GM18907 (cell line): ENCODE data around the gene ZNF500.
"Not testable (repeated sequence)": the region's sequence is repeated elsewhere in the genome, so short reads cannot be mapped to it uniquely, and the experiment has no call there.

Experiments used
- ATAC-seq: cut with Tn5 transposase; IDR thresholded peaks from one replicate; pipeline ENCODE4 v1.9.1; 2021; ENCODE audit warnings: mild to moderate bottlenecking, moderate library complexity; ENCODE audit not compliant: unreplicated experiment

The ZNF500 gene

DNA sequence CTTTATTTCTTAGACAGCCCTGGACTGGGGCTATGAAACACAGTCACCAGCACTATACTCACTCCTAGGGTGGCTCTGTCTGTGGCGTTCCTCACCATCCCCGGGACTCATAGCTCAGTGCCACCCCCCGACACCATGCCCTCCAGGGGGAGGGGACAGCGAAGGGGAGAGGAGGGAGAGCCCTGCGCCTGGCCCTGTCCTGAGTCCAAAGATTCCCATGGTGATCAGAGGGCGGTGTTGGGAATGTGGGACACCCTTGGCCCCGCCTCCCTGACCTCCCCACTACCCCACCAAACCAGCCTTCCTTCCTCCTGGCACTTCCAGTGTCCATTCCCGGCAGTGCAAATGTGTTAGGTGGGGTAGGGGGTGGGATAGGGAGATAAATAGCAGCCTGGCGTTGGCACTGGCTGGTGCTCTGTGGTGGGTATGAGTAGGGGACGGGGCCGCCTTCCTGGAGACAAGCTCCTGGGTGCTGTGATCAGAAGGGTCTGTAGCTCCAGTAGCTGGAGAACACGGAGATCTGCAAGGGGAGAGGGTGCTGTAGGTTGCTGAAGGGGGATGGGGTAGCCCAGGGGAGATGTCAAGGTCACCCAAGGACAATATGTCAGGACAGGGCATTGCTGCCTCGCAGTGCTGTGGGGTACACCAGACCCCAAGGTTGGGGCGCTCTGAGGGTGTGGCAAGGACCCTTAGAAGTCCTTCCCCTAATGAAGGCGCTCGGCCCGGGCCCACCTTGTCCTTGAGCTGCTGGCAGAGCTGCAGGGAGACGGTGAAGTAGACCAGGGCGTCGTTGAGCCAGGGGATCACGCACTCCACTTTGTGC lies 30.2 kb upstream of the ZNF500 start:
- ATAC-seq: no peak

GRCh38 chr16:4795828-4796572 lies 29.0 kb upstream of the ZNF500 start:
- ATAC-seq: no peak

DNA sequence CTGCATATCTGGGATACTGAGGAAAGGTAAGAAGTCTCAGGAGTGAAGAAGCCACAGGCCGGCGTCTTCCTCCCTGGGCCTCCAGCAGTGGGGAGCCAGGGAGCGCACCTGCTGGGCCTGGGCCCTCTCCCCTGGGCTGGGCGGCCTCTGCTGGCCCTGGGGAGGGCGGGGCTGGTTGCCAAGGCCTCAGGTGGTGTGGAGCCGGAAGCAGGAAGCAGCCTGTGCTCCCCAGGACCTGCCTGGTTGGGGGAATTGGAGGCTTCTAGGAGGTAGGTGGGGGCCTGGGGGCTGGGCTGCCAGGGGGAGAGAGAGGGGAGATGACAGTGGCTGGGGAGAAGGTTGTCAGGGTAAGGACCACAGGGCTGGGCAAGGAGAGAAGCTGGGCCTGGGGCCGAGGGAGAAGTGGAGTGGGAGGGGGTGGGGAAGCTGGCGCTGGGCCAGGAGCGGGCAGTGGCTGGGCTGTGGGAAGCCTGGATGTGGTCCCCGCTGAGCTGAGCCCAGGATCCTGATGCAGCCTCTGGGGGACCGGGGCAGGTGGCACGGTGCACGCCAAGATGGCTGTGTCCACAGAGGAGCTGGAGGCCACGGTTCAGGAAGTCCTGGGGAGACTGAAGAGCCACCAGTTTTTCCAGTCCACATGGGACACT lies 28.3 kb upstream of the ZNF500 start, which contains the start of gene SMIM22:
TSS of gene SMIM22 (plus strand) at position 189 of the 647 bp plus-strand sequence. CDS start at position 555, 366 bp downstream.
- no peak for ATAC-seq

DNA sequence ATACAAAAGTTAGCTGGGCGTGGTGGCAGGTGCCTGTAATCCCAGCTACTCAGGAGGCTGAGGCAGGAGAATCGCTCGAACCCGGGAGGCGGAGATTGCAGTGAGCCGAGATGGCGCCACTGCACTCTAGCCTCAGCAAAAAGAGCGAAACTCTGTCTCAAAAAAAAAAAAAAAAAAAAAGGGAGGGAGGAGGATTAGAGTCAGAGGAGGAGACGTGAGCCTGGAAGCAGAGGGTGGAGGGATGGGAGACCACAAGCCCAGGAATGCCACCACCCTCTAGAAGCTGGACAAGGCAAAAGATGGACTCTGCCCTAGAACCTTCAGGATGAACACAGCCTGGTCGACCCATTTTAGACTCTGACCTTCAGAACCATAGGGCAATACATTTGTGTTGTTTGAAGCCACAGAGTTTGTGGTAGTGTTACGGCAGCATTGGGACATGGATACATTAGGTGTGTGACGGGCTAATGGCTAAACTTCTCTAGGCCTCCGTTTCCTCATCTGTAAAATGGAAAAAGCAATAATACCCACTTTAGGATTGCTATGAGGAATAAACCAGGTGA lies 26.1 kb upstream of the ZNF500 start:
- no peak for ATAC-seq

- ATAC-seq: no peak
Measured at GRCh38 chr16:4790871-4791270, 23.9 kb upstream of the ZNF500 start.

- no peak for ATAC-seq
Measured at GRCh38 chr16:4790261-4790660, 23.3 kb upstream of the ZNF500 start.

DNA sequence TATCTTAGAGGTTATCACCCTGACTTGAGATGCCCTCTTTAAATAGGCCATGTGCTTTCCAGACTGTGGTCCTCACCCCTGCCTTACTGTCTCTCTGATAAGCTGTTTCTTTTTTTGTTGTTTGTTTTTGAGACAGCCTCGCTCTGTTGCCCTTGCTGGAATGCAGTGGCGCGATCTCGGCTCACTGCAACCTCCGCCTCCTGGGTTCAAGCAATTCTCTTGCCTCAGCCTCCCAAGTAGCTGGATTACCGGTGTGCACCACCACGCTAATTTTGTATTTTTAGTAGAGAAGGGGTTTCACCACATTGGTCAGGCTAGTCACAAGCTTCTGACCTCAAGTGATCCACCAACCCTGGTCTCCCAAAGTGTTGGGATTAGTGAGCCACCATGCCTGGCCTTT lies 21.9 kb upstream of the ZNF500 start:
- no peak for ATAC-seq

DNA sequence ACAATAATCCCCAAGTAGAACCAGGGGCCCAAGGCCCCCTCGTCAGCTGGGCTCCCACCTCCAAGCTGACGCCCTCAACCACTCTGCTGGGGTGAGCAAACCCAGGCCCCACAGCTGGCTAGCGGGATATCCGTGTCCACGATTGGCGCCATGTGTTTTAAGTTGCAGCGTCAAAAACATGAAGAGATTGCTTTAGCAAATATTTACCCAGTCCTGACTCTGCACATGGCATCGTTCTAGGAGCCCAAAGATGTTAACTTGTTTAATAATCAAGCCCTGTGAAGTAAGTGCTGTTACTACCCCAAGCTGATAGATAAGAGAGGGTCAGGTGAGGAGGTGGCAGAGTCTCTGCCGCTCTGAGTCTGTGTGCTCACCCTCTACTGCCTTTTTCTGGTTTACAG lies 21.5 kb upstream of the ZNF500 start:
- no peak for ATAC-seq

DNA sequence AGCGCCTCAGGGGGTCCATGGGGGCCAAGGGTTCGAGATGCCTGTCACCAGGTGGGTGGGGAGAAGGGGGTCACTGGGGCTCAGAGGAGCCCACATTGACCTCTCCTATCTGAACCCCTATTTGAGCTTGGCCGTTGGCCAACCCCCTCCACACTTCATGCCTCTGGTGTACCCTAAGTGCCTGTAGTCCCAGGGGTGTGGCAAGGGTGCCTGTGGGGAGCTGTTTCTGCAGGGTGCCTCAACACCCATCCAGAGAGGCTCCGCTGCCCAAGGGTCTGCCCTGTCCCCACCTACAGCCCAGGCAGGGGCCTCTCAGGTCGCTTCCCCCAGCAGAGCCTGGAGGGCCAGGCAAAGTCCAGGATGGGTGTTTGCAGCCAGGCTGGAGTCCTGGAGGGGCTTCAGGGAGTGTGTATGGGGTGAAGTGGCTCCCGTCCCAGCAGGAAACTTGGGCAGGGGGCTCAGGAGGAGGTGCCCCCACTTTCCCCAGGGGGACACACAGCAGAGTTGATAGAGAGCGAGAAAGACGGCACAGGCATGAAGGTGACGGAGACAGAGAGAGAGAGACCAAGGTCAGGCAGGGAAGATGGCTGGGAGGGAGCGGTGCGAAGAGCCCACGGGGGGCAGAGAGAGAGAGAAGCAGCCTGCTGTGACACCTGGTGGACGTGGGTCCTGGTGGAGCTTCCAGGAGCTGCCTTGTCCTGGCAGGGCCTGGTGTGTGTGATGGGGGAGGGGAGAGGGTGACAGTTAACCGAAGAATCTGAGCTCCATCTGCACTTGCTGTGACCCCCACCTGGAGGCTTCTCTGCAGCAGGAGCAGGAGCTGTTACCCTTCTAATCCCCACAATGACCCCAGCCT lies 20.9 kb upstream of the ZNF500 start, which contains the start of gene SEPTIN12:
TSS of gene SEPTIN12 (minus strand) at position 719 of the 856 bp plus-strand sequence. CDS start at position 19, 700 bp downstream.
- ATAC-seq: no peak

GRCh38 chr16:4787068-4787467 lies 20.1 kb upstream of the ZNF500 start:
- ATAC-seq: no peak

GRCh38 chr16:4785758-4786433 lies 18.9 kb upstream of the ZNF500 start:
- ATAC-seq: no peak

DNA sequence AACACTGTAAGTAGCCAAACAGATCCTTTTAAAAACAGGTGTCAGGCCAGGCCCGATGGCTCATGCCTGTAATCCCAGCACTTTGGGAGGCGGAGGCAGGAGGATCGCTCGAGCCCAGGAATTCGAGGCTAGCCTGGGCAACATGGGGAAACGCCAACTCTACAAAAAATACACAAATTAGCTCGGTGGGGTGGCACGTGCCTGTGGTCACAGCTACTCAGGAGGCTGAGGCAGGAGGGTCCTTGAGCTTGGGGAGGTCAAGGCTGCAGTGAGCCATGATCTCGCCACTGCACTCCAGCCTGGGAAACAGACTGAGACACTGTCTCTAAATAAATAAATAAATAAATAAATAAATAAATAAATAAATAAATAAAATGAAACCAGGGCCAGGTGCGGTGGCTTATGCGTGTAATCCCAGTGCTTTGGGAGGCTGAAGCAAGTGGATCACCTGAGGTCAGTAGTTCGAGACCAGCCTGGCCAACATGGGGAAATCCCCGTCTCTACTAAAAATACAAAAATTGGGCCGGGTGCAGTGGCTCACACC lies 17.6 kb upstream of the ZNF500 start:
- ATAC-seq: not testable (repeated sequence)

DNA sequence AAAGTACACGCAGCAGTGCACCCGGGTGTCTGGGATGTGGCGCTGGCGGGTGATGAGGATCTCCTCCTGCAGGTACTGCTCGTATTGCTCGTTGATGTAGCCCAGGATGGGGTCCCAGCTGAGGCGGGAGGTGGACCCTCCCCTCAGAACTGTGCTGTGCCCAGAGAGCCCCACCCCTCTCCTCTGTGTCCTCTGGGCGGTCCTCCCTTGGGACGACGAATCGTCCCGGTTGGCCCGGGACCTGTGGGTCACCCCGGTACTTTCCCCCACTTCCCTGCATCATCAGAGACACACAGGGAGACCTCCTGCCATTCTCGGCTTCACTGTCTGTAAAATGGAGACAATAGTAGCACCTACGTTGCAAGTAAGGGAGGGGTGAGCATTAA lies 17.0 kb upstream of the ZNF500 start:
- no peak for ATAC-seq

DNA sequence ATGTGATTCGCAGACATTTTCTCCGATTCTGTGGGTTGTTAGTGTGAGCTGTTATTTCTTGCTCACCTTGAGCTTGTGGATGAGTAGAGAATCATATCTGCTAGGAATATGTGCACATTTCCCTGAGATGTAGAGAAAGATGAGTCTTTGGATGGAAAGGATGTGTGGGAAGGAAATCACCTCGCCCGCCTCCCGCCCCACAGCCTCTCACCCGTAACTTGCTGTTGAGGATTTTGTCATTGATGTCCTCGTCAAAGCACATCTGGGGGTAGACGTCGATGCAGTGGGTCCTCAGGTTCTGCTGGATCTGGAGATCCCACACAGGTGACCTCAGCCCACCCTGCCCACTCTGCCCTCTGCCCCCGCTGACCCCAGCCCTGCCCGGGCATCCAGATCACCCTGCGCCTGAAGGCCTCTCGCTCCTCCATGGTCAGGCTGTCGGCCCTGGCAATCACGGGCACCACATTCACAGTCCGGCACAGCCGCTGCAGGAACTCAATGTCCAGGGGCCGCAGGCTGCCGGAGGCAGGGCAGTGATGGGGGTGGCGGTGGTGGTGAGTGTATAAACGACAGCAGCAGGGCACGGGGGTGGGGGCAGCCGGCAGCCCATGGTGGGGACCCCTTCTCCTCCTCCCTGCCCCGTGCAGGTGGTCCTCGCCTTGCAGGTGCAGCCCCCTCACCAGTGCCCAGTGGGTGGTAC lies 16.4 kb upstream of the ZNF500 start:
- ATAC-seq: no peak

DNA sequence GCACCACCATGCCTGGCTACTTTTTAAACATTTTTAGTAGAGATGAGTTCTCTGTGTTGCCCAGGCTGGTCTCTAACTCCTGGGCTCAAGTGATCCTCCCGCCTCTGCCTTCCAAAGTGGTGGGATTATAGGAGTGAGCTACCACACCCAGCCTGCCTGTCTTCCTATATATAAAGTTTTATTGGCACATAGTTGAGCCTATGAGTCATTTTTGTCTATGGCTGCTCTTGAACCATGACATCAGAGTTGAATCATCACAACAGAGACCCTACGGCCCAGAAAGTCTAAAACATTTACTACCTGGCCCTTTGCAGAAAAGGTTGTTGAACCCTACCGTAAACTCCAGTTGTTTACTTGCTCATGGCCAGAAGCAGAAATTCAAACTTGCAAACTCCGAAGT lies 13.3 kb upstream of the ZNF500 start:
- no peak for ATAC-seq

- no peak for ATAC-seq
Measured at GRCh38 chr16:4778050-4778392, 11.1 kb upstream of the ZNF500 start.

- ATAC-seq: no peak
Measured at GRCh38 chr16:4777339-4778049, 10.5 kb upstream of the ZNF500 start.

DNA sequence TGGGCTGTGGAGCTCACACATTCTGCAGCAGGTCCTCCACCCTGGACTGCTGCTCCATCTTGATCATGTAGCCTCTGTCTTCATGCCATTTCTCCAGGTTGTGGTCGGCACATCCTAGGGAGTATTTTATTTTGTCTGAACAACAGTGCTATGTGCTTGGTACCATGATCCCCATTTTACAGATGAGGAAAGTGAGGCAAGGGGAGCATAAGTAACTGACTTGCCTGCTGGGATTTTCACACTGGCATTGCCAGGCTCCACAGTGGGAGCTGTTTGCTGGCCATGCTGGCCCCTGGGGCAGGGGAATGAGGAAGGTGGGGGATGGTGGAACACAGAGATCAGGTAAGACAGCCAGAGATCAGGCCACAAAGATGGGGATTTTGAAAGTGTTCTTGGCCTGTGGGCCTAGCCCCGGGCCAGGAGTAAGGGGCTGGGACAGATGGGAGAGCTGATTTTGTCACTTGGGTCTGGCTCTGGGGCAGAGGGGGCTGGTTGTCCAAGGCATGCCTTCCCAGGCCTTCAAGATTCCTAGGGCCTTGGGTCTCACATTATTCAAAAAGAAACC lies 9.3 kb upstream of the ZNF500 start:
- ATAC-seq: no peak
